ENCODE data around the gene LLCFC1. TPM values are rescaled to one million over a fixed set of nuclear protein-coding genes. Genes with fewer than 3 reads are reported as not detected.

Gene LLCFC1
- total RNA-seq, 1 donor from 2014 or later: not detected

DNA sequence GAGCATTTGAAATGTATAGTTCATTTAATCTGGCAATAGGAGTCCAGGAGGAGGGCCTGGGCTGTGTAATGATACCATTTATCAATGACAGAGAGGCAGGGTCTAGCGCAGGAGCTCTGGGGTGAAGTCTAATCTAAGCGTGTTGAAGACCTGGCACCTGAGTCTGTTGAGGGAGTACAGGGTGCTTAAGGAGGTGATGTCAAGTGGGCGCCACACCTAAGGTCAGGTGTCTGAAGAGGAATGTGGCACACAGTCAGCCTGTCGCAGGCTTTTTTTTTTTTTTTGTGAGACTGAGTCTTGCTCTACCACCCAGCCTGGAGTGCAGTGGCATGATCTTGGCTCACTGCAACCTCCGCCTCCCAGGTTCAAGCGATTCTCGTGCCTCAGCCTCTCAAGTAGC is 2.3 kb downstream of the LLCFC1 start:
- no peak for DNase-seq (ENCODE audit: low spot score)
- TF ChIP-seq, protein P1, sequence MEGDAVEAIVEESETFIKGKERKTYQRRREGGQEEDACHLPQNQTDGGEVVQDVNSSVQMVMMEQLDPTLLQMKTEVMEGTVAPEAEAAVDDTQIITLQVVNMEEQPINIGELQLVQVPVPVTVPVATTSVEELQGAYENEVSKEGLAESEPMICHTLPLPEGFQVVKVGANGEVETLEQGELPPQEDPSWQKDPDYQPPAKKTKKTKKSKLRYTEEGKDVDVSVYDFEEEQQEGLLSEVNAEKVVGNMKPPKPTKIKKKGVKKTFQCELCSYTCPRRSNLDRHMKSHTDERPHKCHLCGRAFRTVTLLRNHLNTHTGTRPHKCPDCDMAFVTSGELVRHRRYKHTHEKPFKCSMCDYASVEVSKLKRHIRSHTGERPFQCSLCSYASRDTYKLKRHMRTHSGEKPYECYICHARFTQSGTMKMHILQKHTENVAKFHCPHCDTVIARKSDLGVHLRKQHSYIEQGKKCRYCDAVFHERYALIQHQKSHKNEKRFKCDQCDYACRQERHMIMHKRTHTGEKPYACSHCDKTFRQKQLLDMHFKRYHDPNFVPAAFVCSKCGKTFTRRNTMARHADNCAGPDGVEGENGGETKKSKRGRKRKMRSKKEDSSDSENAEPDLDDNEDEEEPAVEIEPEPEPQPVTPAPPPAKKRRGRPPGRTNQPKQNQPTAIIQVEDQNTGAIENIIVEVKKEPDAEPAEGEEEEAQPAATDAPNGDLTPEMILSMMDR (IDR thresholded peaks at IDR 0.05): no peak
- peaks cover 3% of the 10 kb centered on the region for H3K27me3 Mint-ChIP-seq (ENCODE audit: low read depth)
- H3K4me3 Mint-ChIP-seq (ENCODE audit: unreplicated experiment): no peak overlapping the region
- H3K36me3 Mint-ChIP-seq (ENCODE audit: low read depth): no peaks in the 10 kb centered on the region
- H3K9me3 Mint-ChIP-seq (ENCODE audit: low read depth): peaks cover 3% of the 10 kb centered on the region
- no peaks in the 10 kb centered on the region for H3K4me1 Mint-ChIP-seq (ENCODE audit: low read depth)
- H3K27ac Mint-ChIP-seq (ENCODE audit: unreplicated experiment): no peak overlapping the region

- TF ChIP-seq, protein P1 (IDR thresholded peaks at IDR 0.05): no peak
- H3K27ac Mint-ChIP-seq (ENCODE audit: unreplicated experiment): no peak overlapping the region
- peaks cover 3% of the 10 kb centered on the region for H3K27me3 Mint-ChIP-seq (ENCODE audit: low read depth)
- H3K4me1 Mint-ChIP-seq (ENCODE audit: low read depth): no peaks in the 10 kb centered on the region
- peaks cover 3% of the 10 kb centered on the region for H3K9me3 Mint-ChIP-seq (ENCODE audit: low read depth)
- no peak overlapping the region for H3K4me3 Mint-ChIP-seq (ENCODE audit: unreplicated experiment)
- H3K36me3 Mint-ChIP-seq (ENCODE audit: low read depth): no peaks in the 10 kb centered on the region
- no peak for DNase-seq (ENCODE audit: low spot score)
Observed at GRCh38 chr7:142942746-142943145, 3.5 kb downstream of the LLCFC1 start.

DNA sequence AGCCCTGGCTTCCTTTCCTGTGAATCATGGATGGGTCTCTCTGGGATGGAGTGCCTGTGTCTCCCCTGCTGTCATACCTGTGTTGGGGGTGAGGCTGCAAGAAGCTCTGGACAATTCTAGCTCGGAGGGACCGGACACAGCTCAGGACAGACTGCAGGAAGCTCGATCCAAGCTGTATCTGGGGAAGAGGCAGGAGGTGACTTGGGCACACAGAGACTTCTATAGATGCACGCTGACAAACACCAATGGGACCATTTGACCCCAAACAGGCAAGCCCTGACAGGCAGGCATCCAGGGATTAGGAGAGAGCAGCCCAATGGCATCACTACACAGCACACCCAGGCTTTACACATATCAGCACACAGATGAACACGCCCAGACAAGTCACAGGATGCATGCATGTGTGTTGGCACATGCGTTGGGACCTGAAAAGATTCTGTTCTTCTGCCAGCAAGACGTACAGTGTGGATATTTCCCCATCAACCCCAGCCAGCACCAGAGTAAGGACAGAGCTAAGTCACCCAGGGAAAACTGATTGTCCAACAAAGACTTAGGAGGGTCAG is 4.5 kb downstream of the LLCFC1 start:
- TF ChIP-seq, protein P1 (IDR thresholded peaks at IDR 0.05): no peak
- H3K36me3 Mint-ChIP-seq (ENCODE audit: low read depth): no peaks in the 10 kb centered on the region
- H3K4me1 Mint-ChIP-seq (ENCODE audit: low read depth): no peaks in the 10 kb centered on the region
- DNase-seq (ENCODE audit: low spot score): no peak
- no peak overlapping the region for H3K27ac Mint-ChIP-seq (ENCODE audit: unreplicated experiment)
- H3K4me3 Mint-ChIP-seq (ENCODE audit: unreplicated experiment): no peak overlapping the region
- peaks cover under 1% of the 10 kb centered on the region for H3K27me3 Mint-ChIP-seq (ENCODE audit: low read depth)
- peaks cover 3% of the 10 kb centered on the region for H3K9me3 Mint-ChIP-seq (ENCODE audit: low read depth)

DNA sequence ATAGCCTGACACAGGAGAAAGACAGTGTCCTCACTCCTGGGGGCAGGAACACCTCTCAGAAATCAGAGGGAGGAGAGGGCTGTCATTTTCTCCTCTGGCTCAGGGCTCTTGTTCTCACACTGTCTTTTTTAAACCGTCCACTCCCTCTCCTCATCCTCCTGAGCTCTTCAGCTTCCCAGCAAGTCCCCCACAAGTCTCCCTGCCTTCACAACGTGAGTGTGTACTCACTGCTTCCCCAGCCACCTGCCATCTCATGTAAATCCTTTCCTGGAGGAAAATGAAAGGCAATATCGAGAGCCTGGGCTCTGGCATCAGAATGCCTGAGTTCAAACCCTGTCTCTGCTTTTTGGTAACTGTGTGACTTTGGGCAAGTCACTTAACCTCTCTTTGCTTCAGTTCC is 5.7 kb downstream of the LLCFC1 start:
- TF ChIP-seq, protein P1 (IDR thresholded peaks at IDR 0.05): no peak
- Mint-ChIP-seq H3K27me3 (ENCODE audit: low read depth) (peaks cover under 1% of the 10 kb centered on the region), H3K4me3 (ENCODE audit: unreplicated experiment) (no peak overlapping the region), H3K27ac (ENCODE audit: unreplicated experiment) (no peak overlapping the region), H3K36me3 (ENCODE audit: low read depth) (no peaks in the 10 kb centered on the region), H3K9me3 (ENCODE audit: low read depth) (peaks cover 3% of the 10 kb centered on the region), H3K4me1 (ENCODE audit: low read depth) (no peaks in the 10 kb centered on the region)
- DNase-seq (ENCODE audit: low spot score): no peak

GRCh38 chr7:142948603-142949002 is 9.3 kb downstream of the LLCFC1 start:
- Mint-ChIP-seq H3K4me1 (ENCODE audit: low read depth) (no peaks in the 10 kb centered on the region), H3K27ac (ENCODE audit: unreplicated experiment) (no peak overlapping the region), H3K9me3 (ENCODE audit: low read depth) (peaks cover 4% of the 10 kb centered on the region), H3K36me3 (ENCODE audit: low read depth) (no peaks in the 10 kb centered on the region), H3K4me3 (ENCODE audit: unreplicated experiment) (no peak overlapping the region), H3K27me3 (ENCODE audit: low read depth) (peaks cover 6% of the 10 kb centered on the region)
- TF ChIP-seq, protein P1 (IDR thresholded peaks at IDR 0.05): no peak
- no peak for DNase-seq (ENCODE audit: low spot score)
